ENCODE measurements around the gene GNA12.
"Not testable (repeated sequence)": the region's sequence is repeated elsewhere in the genome, so short reads cannot be mapped to it uniquely, and the experiment has no call there.

The GNA12 gene

DNA sequence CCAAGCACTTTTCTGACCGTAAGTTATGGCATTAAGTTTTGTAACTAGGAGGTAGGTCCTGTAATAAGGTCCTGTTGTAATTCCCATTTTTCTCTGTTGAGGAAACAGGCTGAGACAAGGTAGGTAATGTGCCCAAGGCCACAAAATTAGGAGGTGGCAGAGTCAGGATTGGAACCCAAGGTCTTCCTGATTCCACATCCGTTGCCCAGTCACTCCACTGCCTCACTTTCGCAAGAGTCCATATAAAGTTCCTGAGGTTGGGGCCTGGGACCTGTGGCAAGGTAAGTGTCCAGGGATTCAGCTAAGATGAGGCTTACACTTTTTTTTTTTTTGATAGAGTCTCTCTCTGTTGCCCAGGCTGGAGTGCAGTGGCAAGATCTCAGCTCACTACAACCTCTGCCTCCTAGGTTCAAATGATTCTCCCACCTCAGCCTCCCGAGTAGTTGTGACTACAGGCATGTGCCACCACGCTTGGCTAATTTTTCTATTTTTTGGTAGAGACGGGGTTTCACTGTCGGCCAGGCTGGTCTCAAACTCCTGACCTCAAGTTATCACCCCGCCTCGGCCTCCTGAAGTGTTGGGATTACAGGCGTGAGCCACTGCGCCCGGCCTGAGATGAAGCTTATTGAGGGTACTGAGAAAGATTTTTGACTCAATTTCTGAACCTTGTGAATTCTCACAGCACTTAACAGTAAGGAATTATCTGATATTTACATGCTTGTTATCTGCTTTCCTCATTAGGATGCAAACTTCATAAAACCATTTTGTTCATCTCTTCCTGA, 20.3 kb upstream of the GNA12 start:
- no peak for DNase-seq

DNA sequence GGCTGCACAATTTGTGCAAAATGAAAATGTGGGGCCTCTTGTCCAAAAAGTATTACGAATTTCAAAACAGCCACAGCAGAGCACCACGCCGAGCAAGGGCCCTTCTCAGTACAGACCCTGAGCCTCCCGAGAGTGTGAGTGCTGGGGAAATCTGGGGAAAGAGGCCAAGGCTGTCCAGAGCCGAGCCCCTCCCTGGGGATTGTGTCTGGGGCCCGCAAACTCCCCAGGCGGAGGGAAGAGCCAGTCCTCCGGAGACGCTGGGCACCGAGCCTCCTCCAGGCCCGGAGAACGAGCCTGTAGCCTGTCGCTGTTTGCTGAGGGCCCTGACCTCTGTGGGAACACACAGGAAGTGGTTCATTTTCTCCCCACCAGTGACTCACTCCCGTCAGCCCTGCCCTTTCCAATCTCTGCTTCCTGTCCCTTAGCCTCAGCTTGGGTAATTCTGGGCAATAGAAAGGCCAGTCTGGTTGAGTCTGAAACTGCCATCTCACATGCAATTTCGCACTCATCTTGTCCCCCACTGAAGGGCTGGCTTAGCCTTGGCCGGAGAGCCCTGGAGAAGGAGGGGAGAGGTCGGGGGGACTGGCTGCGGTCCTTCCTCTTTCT, 19.5 kb upstream of the GNA12 start:
- DNase-seq = no peak

DNA sequence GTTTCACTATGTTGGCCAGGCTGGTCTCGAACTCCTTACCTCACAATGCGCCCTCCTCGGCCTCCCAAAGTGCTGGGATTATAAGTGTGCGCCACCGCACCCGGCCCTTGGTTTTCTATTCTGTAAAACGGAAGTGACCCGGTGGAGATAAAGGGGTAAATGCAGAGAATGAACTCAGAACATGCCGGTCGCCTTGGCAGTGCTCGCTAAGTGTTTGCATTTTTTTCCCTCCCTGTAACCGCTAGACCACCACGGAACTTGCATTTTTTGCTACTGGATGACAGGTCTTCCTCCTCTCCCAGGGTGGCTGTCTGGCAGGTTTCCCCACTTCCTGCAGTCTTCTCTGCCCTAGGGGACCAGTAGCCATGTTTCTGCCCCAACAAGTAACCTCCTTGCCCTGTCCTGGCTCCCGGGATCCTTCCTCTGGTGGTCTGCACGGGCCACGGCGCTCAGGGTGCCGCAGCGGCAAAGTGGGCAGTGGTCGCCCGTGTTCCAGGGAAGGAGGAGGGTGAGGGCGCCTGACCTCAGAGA, 18.8 kb upstream of the GNA12 start:
- no peak for DNase-seq

DNA sequence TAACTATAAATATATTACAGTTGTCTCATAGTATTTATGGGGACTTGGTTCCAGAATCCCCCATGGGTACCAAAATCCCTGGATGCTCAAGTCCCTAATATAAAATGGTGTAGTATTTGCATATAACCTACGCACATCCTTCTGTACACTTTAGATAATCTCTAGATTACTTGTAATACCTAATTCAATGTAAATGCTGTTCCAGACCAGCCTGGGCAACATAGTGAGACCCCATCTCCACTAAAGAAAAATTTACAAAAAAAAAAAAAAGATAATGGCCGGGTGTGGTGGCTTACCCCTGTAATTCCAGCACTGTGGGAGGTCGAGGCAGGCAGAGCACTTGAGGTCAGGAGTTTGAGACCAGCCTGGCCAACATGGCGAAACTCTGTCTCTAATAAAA, 17.4 kb upstream of the GNA12 start:
- no peak for DNase-seq

DNA sequence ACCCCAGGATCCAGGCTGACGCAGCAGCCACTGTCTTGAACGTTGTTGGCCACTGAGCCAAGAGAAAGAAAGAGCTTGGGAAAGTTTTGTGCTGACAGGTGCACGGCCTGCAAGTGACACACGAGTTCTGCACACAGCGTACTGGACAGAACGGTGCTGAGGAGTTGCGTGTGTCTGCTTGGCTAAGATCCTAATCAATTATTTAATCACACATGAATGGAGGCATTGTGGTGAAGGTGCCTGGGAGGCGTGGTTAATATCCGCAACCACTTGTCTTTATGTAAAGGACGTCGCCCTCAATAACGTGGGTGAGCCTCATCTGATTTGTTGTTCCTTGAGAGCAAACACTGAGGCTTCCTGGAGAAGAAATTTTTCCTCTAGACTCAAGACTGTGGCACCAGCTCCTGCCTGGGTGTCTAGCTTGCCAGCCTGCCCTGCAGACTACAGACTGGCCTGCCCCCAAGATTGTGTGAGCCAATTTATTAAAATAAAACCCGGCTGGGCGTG, 16.6 kb upstream of the GNA12 start:
- DNase-seq = peak; percentile 24

DNA sequence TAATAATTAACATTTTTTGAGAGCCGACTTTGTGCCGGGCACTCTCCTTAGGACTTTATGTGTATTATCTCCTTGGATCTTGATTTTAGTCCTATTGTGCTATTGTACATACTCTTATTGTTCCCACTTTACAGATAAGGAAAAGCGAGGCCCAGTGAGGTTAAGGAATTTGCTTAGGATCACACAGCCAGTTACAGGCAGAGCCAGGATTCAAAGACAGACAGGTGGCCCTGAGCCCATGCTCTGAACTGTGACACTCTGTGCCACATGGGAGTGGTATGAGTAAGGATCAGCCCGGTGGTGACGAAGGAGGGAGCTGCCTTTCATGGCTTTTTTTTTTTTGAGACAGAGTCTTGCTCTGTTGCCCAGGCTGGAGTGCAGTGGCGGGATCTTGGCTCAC, 15.8 kb upstream of the GNA12 start:
- no peak for DNase-seq

DNA sequence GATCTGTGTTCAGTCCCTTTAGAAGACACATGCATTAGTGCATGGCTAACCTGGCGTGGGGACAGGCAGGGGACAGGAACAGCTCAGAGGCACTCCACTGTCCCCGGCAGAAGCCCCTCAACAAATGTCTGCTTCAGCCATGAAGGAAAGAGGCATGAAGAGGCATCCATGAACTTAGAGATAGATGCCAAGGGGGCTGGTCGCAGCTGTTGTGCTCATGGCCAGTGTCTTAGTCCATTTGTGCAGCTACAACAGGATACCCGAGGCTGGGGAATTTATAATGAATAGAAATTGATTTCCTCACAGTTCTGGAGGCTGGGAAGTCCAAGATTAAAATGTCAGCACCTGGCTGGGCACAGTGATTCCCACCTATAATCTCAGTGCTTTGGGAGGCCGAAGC, 14.5 kb upstream of the GNA12 start:
- no peak for DNase-seq

DNA sequence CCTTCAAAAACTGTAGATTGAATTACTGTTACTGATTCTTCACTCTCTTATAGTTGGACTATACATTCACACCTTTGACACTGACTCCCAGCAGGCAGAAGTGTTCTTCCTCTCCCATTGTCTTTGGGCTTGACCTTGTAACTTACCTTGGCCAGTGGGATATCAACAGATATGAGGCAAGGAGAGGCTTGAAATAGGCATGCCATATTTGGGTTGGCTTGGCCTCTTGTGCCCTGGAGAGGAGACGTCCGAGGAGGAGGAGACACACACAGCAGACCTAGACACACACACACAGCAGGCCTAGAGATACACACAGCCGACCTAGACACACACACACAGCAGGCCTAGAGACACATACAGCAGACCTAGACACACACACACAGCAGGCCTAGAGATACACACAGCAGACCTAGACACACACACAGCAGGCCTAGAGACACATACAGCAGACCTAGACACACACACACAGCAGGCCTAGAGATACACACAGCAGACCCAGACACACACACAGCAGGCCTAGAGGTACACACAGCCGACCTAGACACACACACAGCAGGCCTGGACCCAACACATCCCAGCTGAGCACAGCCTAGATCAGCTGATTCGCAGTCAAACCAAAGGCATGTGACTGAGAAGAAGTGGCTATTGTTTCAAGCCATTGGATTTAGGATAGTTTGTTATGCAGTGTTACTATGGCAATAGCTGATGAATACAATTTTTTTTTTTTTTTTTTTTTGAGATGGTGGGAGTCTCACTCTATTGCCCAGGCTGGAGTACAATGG, 12.5 kb upstream of the GNA12 start:
- no peak for DNase-seq

DNA sequence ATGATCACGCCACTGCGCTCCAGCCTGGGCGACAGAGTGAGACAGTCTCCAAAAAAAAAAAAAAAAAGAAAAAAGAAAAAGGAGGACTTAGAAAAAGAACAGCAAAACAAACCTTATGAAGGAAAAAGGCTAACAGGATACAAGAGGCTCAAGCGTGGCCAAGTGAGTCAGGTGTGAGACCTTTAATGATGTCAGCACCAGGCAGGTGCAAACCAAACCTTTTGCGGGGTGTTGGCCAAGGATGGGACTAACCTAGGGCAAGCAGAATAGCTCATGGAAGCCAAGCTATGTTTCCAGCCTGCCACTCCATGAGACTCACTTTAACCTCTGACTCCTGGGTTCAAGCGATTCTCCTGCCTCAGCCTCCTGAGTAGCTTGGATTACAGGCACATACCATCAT, 11.3 kb upstream of the GNA12 start:
- no peak for DNase-seq

DNA sequence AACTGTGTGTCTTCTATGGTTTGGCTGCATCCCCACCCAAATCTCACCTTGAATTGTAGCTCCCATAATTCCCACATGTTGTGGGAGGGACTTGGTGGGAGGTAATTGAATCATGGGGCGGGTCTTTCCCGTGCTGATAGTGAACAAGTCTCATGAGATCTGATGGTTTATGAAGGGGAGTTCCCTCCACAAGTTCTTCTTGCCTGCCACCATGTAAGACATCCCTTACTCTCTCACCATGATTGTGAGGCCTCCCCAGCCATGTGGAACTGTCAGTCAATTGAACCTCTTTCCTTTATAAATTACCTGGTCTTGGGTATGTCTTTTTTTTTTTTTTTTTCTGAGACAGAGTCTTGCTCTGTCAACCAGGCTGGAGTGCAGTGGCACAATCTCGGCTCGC, 9.4 kb upstream of the GNA12 start:
- DNase-seq = not testable (repeated sequence)

DNA sequence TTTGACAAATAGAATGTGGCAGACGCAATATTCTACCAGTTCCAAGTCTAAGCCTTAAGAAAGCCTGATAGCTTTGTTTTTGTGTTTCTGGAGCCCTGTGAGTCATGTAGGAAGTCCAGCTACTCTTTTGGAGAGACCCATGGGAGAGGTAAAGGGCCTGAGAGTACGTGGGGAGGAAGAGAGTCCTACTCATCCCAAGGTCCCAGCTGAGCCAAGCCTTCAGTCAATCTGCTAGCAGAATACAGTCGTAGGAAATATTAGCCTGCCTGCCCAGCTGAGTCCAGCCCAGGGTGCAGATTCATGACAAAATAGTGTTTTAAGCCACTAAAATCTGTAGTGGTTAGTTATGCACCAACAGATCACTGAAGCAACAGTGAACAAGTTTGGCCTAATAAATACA, 9.0 kb upstream of the GNA12 start:
- DNase-seq = no peak

DNA sequence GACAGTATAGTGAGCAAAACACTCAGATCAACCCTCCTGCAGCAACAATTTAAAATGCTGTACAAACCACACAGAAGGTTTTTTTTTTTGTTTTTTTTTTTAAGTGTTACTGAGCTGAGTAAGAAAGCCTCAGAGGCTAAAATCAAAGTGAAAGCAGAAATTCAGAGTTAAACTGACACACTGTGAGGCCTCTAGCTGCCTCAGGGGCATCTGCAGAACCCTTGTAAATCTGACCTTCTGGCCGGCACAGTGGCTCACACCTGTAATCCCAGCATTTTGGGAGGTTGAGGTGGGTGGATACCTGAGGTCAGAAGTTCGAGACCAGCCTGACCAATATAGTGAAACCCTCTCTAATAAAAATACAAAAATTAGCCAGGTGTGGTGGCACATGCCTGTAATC, 7.4 kb upstream of the GNA12 start:
- no peak for DNase-seq

DNA sequence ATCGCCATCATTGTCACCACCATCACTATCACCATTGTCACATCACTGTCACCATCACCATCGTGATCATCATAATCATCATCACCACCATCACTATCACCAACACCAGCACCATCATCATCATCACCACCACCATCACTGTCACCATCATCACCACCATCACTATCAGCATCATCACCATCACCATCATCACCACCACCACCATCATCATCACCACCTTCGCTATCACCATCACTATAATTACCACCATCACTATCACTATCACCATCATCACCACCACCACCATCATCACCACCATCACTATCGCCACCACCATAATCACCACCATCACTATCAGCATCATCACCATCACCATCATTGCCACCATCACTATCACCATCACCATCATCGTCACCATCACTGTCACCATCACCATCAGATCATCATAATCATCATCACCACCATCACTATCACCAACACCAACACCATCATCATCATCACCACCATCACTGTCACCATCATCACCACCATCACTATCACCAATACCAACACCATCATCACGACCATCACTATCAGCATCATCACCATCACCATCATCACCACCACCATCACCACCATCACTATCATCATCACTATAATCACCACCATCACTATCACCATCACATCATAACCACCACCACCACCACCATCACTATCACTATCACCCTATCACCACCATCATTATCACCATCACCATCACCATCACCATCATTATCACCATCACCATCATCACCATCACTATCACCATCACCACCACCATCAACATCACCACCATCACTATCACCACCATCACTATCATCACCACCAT, 6.0 kb upstream of the GNA12 start:
- no peak for DNase-seq

DNA sequence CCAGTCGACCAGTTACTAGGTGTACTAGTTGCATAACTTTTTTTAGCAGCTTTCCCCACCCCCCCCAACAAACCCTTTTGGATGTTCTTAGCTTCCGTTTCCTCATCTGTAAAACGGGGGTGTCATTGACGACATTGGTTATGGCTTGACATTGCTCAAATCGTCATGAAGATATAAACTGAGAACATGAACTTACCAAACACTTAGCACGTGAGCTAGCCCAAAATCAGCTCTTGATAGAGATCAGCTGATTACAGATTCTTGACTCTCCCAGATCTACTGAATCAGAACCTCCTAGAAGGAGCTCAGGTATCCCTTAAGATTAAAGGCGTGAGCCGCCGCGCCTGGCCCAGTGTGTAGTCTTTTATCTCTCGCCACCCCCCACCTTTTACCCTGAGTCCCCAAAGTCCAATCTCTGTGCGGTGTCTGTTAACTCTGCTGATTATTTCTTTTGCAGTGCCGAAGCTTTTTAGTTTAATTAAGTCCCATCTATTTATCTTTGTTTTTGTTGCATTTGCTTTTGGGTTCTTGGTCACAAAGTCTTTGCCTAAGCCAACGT, 1.0 kb upstream of the GNA12 start:
- DNase-seq = no peak

DNA sequence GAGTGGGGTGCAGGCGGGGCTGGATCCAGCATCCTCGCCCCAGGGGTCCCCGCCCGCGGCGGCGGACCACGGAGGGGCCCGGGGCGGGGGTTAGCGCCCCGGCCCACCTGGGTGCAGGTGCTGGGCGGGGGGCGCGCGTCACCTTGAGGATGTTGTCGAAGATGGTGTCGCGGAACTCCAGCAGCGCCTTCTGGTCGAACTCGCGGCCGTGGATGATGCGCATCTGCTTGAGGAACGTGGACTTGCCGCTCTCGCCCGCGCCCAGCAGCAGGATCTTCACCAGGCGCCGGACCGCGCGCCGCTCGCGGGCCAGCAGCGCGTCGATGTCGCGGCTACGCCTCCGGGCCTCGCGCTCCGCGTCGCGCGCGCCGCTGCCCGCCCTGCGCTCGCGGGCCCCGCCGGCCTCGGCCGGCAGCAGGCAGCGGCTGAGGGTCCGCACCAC, 376 bp downstream of the GNA12 start:
- DNase-seq = peak; percentile 17

DNA sequence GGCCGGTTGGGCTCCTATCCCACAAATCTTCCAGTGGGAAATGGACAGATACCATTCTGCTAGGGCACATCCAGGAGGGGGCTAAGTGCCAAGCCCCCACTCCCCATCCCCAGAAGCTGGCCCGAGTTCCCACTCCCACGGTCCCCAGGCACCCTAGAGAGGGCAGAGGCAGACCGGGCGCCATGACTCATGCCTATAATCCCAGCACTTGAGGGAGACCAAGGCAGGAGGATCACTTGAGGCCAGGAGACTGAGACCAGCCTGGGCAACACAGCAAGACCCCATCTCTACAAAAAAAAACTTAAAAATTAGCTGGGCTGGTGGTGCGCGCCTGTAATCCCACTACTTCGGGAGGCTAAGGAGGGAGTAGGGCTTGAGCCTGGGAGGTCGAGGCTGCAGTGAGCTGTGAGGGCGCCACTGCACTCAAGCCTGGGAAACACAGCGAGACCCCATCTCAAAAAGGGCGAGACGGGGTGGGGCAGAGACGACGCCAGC, 870 bp downstream of the GNA12 start:
- no peak for DNase-seq

DNA sequence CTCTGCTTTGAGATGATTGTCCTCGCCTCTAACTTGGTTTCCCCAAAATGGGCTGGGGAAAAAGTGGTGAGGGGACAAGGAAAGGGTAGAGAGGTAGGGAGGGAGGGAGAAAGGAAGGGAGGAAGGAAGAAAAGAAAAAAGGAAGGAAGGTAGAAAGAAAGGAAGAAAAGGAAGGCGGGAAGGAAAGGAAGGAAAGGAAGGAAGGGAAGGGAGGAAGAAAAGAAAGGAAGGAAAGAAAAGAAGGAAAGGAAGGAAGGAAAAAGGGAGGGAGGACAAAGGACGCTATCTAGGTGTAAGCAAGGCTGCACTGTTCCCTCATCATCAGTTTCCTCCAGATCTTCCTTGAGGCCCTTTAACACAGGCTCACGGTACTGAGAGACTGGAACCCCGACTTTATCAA, 2.2 kb downstream of the GNA12 start:
- no peak for DNase-seq

DNA sequence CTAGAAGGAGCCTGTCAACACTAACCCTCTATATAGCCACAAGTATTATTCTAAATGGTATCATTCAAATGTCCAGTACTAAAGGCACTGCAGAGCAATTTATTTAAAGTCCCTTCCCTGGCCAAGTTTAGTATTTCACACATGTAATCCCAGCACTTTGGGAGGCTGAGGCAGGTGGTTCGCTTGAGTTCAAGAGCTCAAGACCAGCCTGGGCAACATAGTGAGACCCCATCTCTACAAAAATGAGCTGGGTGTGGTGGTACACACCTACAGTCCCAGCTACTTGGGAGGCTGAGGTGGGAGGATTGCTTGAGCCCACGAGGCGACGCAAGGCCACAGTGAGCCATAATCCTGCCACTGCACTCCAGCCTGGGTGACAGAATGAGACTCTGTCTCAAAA, 3.6 kb downstream of the GNA12 start:
- no peak for DNase-seq

DNA sequence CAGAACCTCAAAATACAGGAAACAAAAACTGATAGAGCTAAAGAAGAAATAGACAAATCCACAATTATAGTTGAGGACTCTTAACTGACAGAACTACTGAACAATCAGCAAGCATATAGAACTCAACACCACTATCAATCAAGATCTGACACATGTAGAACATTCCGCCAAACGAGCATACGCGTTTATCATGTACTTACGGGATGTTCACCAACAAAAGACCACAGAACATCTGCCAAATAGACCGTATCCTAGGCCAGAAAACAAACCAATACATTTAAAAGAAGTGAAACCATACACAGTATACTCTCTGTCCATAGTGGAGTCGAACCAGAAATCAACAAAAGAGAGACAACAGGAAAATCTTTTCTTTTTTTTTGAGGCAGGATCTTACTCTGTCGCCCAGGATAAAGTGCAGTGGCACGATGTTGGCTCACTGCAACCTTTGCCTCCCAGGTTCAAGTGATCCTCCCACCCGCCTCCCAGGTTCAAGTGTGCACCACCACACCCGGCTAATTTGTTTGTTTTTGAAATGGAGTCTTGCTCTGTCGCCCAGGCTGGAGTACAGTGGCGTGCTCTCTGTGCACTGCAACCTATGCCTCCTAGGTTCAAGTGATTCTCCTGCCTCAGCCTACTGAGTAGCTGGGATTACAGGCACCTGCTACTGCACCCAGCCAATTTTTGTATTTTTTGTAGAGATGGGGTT, 5.1 kb downstream of the GNA12 start:
- no peak for DNase-seq

DNA sequence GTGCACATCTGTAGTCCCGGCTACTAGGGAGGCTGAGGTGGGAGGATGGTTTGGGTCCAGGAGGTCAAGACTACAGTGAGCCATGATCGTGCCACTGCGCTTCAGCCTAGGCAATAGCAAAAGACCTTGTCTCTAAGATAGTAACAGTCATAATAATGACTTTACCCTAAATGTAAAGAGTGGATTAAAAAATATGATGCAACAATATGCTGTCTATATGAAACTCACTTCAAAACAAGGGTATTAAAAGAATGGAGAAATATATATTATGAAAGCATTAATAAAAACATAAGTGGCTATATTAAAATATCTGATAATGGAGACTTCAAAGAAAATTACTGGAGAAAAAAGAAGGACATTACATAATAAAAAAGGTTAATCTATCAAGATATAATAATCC, 5.7 kb downstream of the GNA12 start:
- DNase-seq = no peak

DNA sequence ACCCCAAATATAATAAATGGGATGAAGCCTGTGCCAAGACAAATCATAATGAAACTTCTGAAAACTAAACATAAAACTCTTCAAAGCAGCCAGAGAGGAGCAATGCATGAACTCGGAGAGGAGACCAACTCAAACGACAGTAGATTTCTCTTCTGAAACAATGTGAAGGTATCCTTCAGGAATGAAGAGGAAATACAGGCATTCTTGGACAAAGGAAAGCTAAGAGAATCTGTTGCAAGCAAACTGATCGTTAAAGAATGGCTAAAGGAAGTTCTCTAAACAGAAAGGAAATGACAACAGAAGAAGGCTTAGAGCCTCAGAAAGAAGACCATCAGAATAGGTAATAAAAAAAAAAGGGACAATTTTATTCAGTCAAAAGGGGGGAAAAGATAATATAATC, 6.6 kb downstream of the GNA12 start:
- no peak for DNase-seq
